Ishikawa (cell line): Measurements from ENCODE around the gene PRPF19.

Experiments
- CEBPB ChIP-seq: IDR thresholded peaks from 2 replicates; pipeline ENCODE4 v1.6.1; 2012
- CREB1 ChIP-seq: IDR thresholded peaks from 2 replicates; pipeline ENCODE4 v1.6.1; 2012; ENCODE audit warnings: low read depth
- EGR1 ChIP-seq: IDR thresholded peaks from 2 replicates; pipeline ENCODE4 v1.6.1; 2012
- EP300 ChIP-seq: IDR thresholded peaks from 2 replicates; pipeline ENCODE4 v1.6.1; 2012; ENCODE audit warnings: borderline replicate concordance
- FOXM1 ChIP-seq: IDR thresholded peaks from 2 replicates; pipeline ENCODE4 v1.6.1; 2012; ENCODE audit warnings: low read depth, borderline replicate concordance
- MAX ChIP-seq: IDR thresholded peaks from 2 replicates; pipeline ENCODE4 v1.6.1; 2012
- NFIC ChIP-seq: IDR thresholded peaks from 2 replicates; pipeline ENCODE4 v1.6.1; 2012
- RAD21 ChIP-seq: IDR thresholded peaks from 2 replicates; pipeline ENCODE4 v1.6.1; 2012; ENCODE audit warnings: low read depth
- TAF1 ChIP-seq: IDR thresholded peaks from 2 replicates; pipeline ENCODE4 v1.6.1; 2012; ENCODE audit warnings: low read depth, mild to moderate bottlenecking
- TCF12 ChIP-seq: IDR thresholded peaks from 2 replicates; pipeline ENCODE4 v1.6.1; 2012; ENCODE audit warnings: low read depth
- YY1 ChIP-seq: IDR thresholded peaks from 2 replicates; pipeline ENCODE4 v1.6.1; 2012; ENCODE audit warnings: low read depth
- ZBTB7A ChIP-seq: IDR thresholded peaks from 2 replicates; pipeline ENCODE4 v1.6.1; 2012; ENCODE audit warnings: low read depth
- TF ChIP-seq, protein P1 (sequence below): IDR thresholded peaks from 2 replicates; pipeline ENCODE4 v1.6.1; 2012
- TF ChIP-seq, protein P2 (sequence below): IDR thresholded peaks from 2 replicates; pipeline ENCODE4 v1.6.1; 2012; ENCODE audit warnings: low read depth, mild to moderate bottlenecking

PRPF19 gene

DNA sequence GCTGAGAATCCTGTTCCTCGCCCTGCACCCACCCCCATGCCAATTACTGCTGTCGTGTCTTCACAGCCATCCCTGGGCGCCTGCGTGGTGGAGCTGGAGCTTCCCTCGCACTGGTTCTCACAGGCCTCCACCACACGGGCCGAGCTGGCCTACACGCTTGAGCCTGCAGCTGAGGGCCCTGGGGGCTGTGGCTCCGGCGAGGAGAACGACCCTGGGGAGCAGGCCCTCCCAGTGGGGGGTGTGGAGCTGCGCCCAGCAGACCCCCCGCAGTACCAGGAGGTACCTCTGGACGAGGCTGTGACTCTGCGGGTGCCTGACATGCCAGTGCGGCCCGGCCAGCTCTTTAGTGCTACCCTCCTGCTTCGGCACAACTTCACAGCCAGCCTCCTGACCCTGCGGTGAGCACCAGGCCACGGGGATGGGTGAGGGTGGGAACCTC is 22.2 kb upstream of the PRPF19 start:
- TF ChIP-seq ZBTB7A, result no peak
- TF ChIP-seq, protein P1, sequence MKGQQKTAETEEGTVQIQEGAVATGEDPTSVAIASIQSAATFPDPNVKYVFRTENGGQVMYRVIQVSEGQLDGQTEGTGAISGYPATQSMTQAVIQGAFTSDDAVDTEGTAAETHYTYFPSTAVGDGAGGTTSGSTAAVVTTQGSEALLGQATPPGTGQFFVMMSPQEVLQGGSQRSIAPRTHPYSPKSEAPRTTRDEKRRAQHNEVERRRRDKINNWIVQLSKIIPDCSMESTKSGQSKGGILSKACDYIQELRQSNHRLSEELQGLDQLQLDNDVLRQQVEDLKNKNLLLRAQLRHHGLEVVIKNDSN, result no peak
- no peak for TF ChIP-seq YY1
- no peak for TF ChIP-seq FOXM1
- TF ChIP-seq RAD21, result no peak
- TF ChIP-seq, protein P2, sequence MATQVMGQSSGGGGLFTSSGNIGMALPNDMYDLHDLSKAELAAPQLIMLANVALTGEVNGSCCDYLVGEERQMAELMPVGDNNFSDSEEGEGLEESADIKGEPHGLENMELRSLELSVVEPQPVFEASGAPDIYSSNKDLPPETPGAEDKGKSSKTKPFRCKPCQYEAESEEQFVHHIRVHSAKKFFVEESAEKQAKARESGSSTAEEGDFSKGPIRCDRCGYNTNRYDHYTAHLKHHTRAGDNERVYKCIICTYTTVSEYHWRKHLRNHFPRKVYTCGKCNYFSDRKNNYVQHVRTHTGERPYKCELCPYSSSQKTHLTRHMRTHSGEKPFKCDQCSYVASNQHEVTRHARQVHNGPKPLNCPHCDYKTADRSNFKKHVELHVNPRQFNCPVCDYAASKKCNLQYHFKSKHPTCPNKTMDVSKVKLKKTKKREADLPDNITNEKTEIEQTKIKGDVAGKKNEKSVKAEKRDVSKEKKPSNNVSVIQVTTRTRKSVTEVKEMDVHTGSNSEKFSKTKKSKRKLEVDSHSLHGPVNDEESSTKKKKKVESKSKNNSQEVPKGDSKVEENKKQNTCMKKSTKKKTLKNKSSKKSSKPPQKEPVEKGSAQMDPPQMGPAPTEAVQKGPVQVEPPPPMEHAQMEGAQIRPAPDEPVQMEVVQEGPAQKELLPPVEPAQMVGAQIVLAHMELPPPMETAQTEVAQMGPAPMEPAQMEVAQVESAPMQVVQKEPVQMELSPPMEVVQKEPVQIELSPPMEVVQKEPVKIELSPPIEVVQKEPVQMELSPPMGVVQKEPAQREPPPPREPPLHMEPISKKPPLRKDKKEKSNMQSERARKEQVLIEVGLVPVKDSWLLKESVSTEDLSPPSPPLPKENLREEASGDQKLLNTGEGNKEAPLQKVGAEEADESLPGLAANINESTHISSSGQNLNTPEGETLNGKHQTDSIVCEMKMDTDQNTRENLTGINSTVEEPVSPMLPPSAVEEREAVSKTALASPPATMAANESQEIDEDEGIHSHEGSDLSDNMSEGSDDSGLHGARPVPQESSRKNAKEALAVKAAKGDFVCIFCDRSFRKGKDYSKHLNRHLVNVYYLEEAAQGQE, result no peak
- no peak for TF ChIP-seq TAF1
- TF ChIP-seq CEBPB, result no peak
- TF ChIP-seq EGR1, result no peak
- no peak for TF ChIP-seq EP300
- no peak for TF ChIP-seq TCF12
- TF ChIP-seq MAX, result no peak
- TF ChIP-seq NFIC, result no peak
- TF ChIP-seq CREB1, result no peak

DNA sequence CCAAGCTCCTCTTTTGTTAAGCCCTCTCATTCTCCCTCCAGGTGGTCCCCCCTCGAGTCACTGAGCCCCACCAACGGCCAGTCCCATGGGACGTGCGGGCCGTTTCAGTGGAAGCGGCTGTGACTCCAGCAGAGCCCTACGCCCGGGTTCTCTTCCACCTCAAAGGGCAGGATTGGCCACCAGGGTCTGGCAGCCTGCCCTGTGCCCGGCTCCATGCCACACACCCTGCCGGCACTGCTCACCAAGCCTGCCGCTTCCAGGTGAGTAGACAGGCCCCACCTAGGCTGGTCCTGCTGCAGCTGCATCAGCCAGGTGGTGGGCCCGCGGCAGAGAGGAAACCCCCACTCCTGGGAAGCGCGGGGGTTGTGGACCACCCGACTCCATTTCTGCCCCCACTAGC is 21.2 kb upstream of the PRPF19 start:
- TF ChIP-seq EP300, result no peak

DNA sequence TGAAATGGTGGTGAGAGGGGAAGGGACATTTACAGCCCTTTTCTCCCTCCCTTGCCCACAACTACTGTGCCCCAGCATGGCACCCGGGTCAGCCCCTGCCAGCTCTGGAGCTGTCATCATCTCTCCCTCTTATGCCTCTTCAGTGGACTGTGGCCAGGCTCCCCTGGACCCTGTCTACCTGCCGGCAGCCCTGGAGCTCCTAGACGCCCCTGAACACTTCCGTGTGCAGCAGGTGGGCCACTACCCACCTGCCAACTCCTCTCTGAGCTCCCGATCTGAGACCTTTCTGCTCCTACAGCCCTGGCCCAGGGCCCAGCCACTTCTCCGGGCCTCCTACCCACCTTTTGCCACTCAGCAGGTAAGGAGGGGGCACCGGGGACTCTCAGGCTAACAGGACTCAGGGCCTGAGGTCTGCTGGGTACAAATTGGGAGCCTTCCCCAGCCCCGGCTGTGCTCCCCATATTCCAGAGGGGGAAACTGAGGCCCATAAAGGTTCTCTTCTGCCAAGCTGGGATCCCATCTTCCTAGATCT is 20.7 kb upstream of the PRPF19 start:
- TF ChIP-seq EGR1 (no peak), FOXM1 (no peak), CREB1 (no peak), CEBPB (no peak), EP300 (no peak), RAD21 (no peak)
- TF ChIP-seq, protein P2, result no peak
- TF ChIP-seq, protein P1, result no peak

DNA sequence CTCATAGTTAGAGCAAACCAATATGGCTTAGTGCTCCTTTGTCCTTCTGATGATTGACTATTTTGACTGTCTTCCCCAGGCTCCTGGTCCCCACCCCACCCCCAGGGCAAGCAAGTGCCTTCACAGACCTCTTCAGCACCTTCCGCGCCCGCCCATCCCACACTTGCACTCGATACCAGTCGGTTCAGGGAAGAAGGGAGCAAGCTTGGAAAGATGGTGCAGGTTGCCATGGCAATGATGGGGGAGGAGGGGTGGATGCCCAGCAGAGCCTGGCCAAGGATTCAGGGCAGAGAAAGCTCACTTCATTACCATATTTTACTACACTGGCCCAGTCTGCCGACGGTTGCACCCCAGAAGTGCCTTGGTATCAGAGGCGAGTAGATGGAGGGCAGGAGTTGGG is 20.1 kb upstream of the PRPF19 start:
- no peak for TF ChIP-seq ZBTB7A
- no peak for TF ChIP-seq TAF1
- TF ChIP-seq EP300, result no peak
- TF ChIP-seq, protein P1, result no peak
- no peak for TF ChIP-seq FOXM1
- TF ChIP-seq, protein P2, result no peak
- no peak for TF ChIP-seq NFIC
- TF ChIP-seq TCF12, result no peak

DNA sequence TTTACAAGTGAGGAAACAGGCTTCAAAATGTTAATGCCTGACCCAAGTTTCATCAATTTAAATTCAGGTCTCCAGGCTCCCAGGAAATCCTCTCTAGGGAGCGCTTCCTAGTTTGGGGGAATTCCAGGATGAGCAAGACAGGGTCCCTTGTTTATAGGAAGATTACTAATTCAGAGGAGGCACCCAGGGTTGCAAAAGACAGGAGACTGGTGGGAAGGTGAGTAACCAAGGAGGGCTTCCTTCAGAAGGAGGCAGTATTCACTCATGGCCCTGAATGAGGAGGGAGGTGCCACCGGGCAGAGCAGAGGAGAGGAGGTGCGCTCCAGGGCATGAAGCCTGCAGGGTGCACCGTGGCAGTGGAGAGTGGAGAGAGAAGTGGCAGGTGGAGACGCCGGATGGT is 19.5 kb upstream of the PRPF19 start:
- no peak for TF ChIP-seq EGR1
